ENCODE results near the gene ITGAD. TPM values are rescaled to one million over a fixed set of nuclear protein-coding genes. Genes with fewer than 3 reads are reported as not detected.

Gene ITGAD
- total and polyA plus RNA-seq, 2 of the 13 experiments (the other 11 are each of a cell fraction or from before 2014, with no cell fraction given) = not detected

- no peak for TF ChIP-seq AKNA (CRISPR knock-in tag; IDR thresholded peaks at IDR 0.05; ENCODE audit: borderline replicate concordance)
- no peak for TF ChIP-seq ZBTB8A (CRISPR knock-in tag; IDR thresholded peaks at IDR 0.05; ENCODE audit: borderline replicate concordance, low read depth)
- TF ChIP-seq ZNF326 (CRISPR knock-in tag; IDR thresholded peaks at IDR 0.05; ENCODE audit: borderline replicate concordance) = no peak
- TF ChIP-seq ELF1 (CRISPR knock-in tag; IDR thresholded peaks at IDR 0.05) = no peak
- TF ChIP-seq POLR2A (IDR thresholded peaks at IDR 0.05; ENCODE audit: insufficient read depth in 1 of 2, low read depth in 2 of 2, low read length in 2 of 2) = peak in 1 of 2 experiments; percentile 65; a peak in 2 of 4 replicates
- no peak for TF ChIP-seq TEF (CRISPR knock-in tag; IDR thresholded peaks at IDR 0.05)
- no peak for TF ChIP-seq MXD3 (CRISPR knock-in tag; IDR thresholded peaks at IDR 0.05)
- no peak for TF ChIP-seq ZNF124 (CRISPR knock-in tag; IDR thresholded peaks at IDR 0.05)
- TF ChIP-seq ZNF468 (CRISPR knock-in tag; IDR thresholded peaks at IDR 0.05) = no peak
- no peak for TF ChIP-seq ZSCAN22 (CRISPR knock-in tag; IDR thresholded peaks at IDR 0.05)
- TF ChIP-seq ZNF781 (CRISPR knock-in tag; IDR thresholded peaks at IDR 0.05; ENCODE audit: borderline replicate concordance, not compliant biosample characterization) = peak; percentile 55
- peak; percentile 56 for TF ChIP-seq BHLHE40 (IDR thresholded peaks at IDR 0.05; ENCODE audit: low read length)
- TF ChIP-seq CSRNP1 (CRISPR knock-in tag; IDR thresholded peaks at IDR 0.05) = no peak
- 0 out of 2 replicates have a peak, but pooled peaks have one; percentile 56 for TF ChIP-seq JUND (CRISPR knock-in tag; IDR thresholded peaks at IDR 0.05)
These were observed 60.4 kb downstream of the ITGAD start (continued) for GRCh38 chr16:31453255-31454204.

Data from HepG2 (cell line).